HG03280 (cell line): ENCODE data around the gene UBAC1.

Experiments used
- ATAC-seq: cut with Tn5 transposase; IDR thresholded peaks from one replicate; pipeline ENCODE4 v1.9.1; 2021; ENCODE audit warnings: mild to moderate bottlenecking, moderate library complexity; ENCODE audit not compliant: unreplicated experiment

Gene UBAC1

DNA sequence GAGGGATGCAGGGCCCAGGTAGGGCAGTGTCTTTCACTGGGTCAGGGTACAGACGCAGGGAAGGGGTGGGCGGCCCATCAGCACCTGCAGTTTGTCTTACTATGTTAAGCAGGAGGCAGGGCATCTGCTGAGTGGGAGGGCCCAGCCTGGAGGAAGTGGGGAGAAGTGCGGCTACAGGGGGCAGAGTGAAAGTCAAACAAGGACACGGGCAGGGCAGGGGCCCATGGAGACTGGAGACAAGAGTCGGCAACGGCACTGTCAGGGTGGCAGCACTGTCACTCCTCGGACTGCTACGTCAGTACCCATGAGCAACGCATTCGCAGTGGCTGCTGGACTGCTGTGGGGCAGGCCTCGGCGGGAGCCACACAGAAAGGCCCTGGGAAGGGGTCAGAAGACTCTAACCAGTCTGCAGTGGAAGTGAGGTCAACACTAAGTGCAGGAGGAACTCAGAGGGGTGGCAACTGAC is 73.6 kb downstream of the UBAC1 start:
- ATAC-seq, result no peak

GRCh38 chr9:135887021-135887507 is 74.1 kb downstream of the UBAC1 start:
- ATAC-seq, result no peak

DNA sequence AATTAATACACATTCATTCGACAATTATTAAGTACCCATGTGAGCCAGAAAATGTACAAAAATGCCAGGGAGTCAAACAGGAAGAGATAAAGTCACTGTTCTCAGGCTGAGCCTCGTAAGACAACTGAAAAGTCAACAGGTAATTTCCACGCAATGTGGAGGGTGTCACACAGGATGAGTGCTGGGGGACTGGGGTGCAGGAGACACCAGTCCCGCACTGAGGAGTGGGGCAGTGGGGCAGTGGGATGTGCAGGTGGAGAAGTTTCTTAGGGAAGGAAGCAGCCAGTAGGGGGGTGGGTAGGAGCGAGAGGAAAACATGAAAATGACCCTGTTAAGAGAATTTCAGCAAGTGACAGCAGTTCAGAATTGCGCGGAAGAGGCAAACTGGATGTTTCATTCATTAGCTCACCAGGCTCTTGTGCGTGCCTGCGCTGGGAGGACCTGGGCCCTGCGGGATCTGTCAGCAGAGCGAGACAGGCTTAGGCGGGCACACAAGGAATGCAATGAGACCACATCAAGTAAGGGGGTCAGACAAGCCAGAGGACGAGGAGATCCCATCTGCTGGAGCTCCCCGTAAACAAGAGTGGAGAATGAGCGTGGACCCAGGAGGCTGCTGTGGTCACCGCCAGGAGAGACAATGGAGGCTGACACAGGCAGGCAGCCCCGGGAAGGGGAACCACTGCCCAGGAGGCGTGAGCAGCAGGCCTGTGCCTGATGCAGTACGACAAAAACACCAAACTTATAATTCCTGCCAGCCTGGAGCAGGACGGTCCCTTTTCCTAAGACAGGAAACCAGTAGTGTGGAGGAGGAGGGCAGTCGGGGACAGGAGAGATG is 74.8 kb downstream of the UBAC1 start:
- ATAC-seq, result no peak

DNA sequence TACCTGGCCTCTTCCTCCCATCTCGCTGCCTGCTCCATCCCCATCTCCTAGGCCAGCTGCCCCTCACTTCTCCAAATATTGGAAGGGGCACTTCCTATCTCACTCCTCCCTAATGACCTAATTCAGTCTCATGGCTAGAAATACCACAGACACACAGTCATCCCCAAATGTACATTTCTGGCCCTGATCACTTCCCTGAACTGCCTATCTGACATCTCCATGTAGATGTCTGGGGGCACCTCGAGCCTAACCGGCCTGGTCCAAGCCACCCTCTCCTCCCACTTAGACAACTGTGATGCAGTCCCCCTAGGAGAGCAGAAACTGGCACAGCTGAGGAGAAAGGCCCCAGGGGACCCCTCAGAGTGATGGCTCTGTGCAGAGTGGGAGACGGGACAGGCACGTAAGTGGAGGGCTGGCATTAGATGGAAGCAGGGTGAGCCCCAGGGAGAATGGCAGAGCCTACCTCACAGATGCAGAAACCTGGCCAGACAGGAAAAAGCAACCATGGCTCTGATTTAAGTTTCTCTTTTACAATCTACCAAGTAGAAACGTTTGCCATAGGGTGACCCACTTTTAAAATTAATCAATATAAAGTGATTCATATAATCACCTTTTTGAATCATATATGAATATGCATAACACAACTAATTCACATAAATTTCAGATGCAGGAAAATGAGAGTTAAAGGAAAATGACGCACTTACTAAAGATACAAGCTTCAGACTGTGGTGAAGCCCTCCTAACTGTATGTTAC is 75.9 kb downstream of the UBAC1 start:
- no peak for ATAC-seq

- ATAC-seq, result no peak
These were observed 76.7 kb downstream of the UBAC1 start for GRCh38 chr9:135884328-135885035.

GRCh38 chr9:135883410-135884089 is 77.6 kb downstream of the UBAC1 start:
- no peak for ATAC-seq
